ENCODE data around the gene PLEKHG1.
A peak's percentile ranks its signal among the peaks of the same experiment; 100 is the strongest.

PLEKHG1 gene

GRCh38 chr6:150637266-150637665 lies 37.6 kb downstream of the PLEKHG1 start:
- Mint-ChIP-seq H3K27ac (no peak overlapping the region), H3K4me1 (peaks cover 54% of the 10 kb centered on the region), H3K9me3 (no peaks in the 10 kb centered on the region), H3K36me3 (peaks cover 10% of the 10 kb centered on the region), H3K4me3 (peak overlapping the region; percentile 0)
- no peak for ATAC-seq
- no peak for DNase-seq (ENCODE audit: low spot score in 2 of 2)

- ATAC-seq: no peak
- Mint-ChIP-seq H3K9me3 (no peaks in the 10 kb centered on the region), H3K27ac (no peak overlapping the region), H3K36me3 (peaks cover 9% of the 10 kb centered on the region), H3K4me3 (no peak overlapping the region), H3K4me1 (peaks cover 44% of the 10 kb centered on the region)
- no peak for DNase-seq (ENCODE audit: low spot score in 2 of 2)
Observed at GRCh38 chr6:150638267-150638666, 38.6 kb downstream of the PLEKHG1 start.

GRCh38 chr6:150638765-150639164 lies 39.1 kb downstream of the PLEKHG1 start:
- Mint-ChIP-seq H3K36me3 (peaks cover 4% of the 10 kb centered on the region), H3K4me1 (peaks cover 39% of the 10 kb centered on the region), H3K27ac (no peak overlapping the region), H3K4me3 (no peak overlapping the region), H3K9me3 (no peaks in the 10 kb centered on the region)
- DNase-seq (ENCODE audit: low spot score in 2 of 2): no peak
- ATAC-seq: no peak

GRCh38 chr6:150639823-150640331 lies 40.2 kb downstream of the PLEKHG1 start:
- Mint-ChIP-seq H3K9me3 (no peaks in the 10 kb centered on the region), H3K36me3 (peaks cover 4% of the 10 kb centered on the region), H3K27ac (no peak overlapping the region), H3K4me3 (no peak overlapping the region), H3K4me1 (peaks cover 28% of the 10 kb centered on the region)
- ATAC-seq (no peak), DNase-seq (ENCODE audit: low spot score in 2 of 2) (no peak)

- H3K36me3 Mint-ChIP-seq: peaks cover 4% of the 10 kb centered on the region
- ATAC-seq (peak; percentile 56), DNase-seq (ENCODE audit: low spot score in 2 of 2) (no peak)
- H3K4me3 Mint-ChIP-seq: peak overlapping the region; percentile 30
- H3K27ac Mint-ChIP-seq: no peak overlapping the region
- H3K4me1 Mint-ChIP-seq: peaks cover 27% of the 10 kb centered on the region
- H3K9me3 Mint-ChIP-seq: no peaks in the 10 kb centered on the region
Observed at GRCh38 chr6:150640556-150641209, 41.0 kb downstream of the PLEKHG1 start.

GRCh38 chr6:150641398-150642139 lies 41.9 kb downstream of the PLEKHG1 start:
- no peak for DNase-seq (ENCODE audit: low spot score in 2 of 2)
- H3K4me1 Mint-ChIP-seq: peaks cover 25% of the 10 kb centered on the region
- ATAC-seq: no peak

GRCh38 chr6:150646228-150646627 lies 46.5 kb downstream of the PLEKHG1 start:
- ATAC-seq: no peak
- Mint-ChIP-seq H3K36me3 (no peaks in the 10 kb centered on the region), H3K27ac (no peak overlapping the region), H3K9me3 (no peaks in the 10 kb centered on the region), H3K4me1 (no peaks in the 10 kb centered on the region), H3K4me3 (no peak overlapping the region)
- no peak for DNase-seq (ENCODE audit: low spot score in 2 of 2)

More at GRCh38 chr6:150641398-150642139, 41.9 kb downstream of the PLEKHG1 start:
- no peak overlapping the region for H3K27ac Mint-ChIP-seq
- H3K36me3 Mint-ChIP-seq: peaks cover 4% of the 10 kb centered on the region
- peak overlapping the region; percentile 30 for H3K4me3 Mint-ChIP-seq
- no peaks in the 10 kb centered on the region for H3K9me3 Mint-ChIP-seq

- no peaks in the 10 kb centered on the region for H3K9me3 Mint-ChIP-seq
- DNase-seq (ENCODE audit: low spot score in 2 of 2) (no peak), ATAC-seq (no peak)
- H3K36me3 Mint-ChIP-seq: peaks cover 2% of the 10 kb centered on the region
- no peak overlapping the region for H3K27ac Mint-ChIP-seq
- H3K4me3 Mint-ChIP-seq: no peak overlapping the region
- no peaks in the 10 kb centered on the region for H3K4me1 Mint-ChIP-seq
Observed at GRCh38 chr6:150647051-150647450, 47.4 kb downstream of the PLEKHG1 start.
